ENCODE results near the gene CKAP2L. TPM values are rescaled to one million over a fixed set of nuclear protein-coding genes. Genes with fewer than 3 reads are reported as not detected.
"Not testable (repeated sequence)": the region's sequence is repeated elsewhere in the genome, so short reads cannot be mapped to it uniquely, and the experiment has no call there.

Gene CKAP2L
- total and polyA plus RNA-seq, 2 donors (not counting 1 experiment from before 2014, with no cell fraction given), result 3.0 to 4.4 TPM

DNA sequence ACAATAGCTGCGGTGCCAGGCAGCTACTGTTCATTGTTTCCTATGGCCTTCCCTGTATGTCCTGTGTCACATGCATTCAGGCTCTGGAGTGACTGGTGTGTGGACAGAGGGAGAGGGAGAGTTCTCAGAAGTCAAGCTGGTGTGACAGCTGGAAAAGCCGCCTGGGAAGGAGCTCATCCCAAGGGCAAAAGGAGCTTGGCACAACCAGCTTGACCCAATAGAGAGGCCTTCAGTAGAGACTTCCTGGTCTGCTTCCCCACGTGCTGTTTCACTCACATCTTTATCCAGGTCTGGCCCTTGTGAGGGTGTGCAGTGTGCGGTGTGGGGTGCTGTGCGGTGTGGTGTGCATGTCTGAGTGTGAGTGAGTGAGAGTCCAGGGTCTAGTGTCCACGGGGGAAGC is 54.7 kb downstream of the CKAP2L start:
- TF ChIP-seq EZH2 (IDR thresholded peaks at IDR 0.05; ENCODE audit: low read length, missing control alignments), result no peak
- TF ChIP-seq, protein P1, sequence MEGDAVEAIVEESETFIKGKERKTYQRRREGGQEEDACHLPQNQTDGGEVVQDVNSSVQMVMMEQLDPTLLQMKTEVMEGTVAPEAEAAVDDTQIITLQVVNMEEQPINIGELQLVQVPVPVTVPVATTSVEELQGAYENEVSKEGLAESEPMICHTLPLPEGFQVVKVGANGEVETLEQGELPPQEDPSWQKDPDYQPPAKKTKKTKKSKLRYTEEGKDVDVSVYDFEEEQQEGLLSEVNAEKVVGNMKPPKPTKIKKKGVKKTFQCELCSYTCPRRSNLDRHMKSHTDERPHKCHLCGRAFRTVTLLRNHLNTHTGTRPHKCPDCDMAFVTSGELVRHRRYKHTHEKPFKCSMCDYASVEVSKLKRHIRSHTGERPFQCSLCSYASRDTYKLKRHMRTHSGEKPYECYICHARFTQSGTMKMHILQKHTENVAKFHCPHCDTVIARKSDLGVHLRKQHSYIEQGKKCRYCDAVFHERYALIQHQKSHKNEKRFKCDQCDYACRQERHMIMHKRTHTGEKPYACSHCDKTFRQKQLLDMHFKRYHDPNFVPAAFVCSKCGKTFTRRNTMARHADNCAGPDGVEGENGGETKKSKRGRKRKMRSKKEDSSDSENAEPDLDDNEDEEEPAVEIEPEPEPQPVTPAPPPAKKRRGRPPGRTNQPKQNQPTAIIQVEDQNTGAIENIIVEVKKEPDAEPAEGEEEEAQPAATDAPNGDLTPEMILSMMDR (conservative IDR thresholded peaks at IDR 0.05 in 1 of 2, IDR thresholded peaks at IDR 0.05 in 1 of 2; ENCODE audit: low read depth in 1 of 2, low read length in 2 of 2), result no peak
- H4K20me1 ChIP-seq (ENCODE audit: control insufficient read depth, extremely low read depth, insufficient read depth, low read length), result no peaks in the 10 kb centered on the region
- H3K9ac ChIP-seq (ENCODE audit: insufficient read depth, low read length), result no peak overlapping the region
- H3K27me3 ChIP-seq (ENCODE audit: control insufficient read depth, insufficient read depth, low read length), result no peaks in the 10 kb centered on the region
- H3K9me3 ChIP-seq (ENCODE audit: control insufficient read depth, insufficient read depth, low read depth, low read length), result no peaks in the 10 kb centered on the region
- H3K27ac ChIP-seq (ENCODE audit: insufficient read depth, low read length), result no peak overlapping the region
- no peak overlapping the region for H3K4me3 ChIP-seq (replicated peaks in 1 of 4; ENCODE audit: control extremely low read depth in 1 of 4, insufficient read depth in 1 of 4, low read depth in 3 of 4, low read length in 4 of 4)
- H3K4me1 ChIP-seq (ENCODE audit: control insufficient read depth, extremely low read depth, insufficient read depth, low read length), result peaks cover 10% of the 10 kb centered on the region
- DNase-seq (ENCODE audit: low read depth in 2 of 2), result no peak
- H2AFZ ChIP-seq (ENCODE audit: low read length), result no peak overlapping the region
- H3K79me2 ChIP-seq (ENCODE audit: control insufficient read depth, insufficient read depth, low read length), result no peaks in the 10 kb centered on the region
- no peak overlapping the region for H3K4me2 ChIP-seq (ENCODE audit: extremely low read depth, insufficient read depth, low read length)
- no peaks in the 10 kb centered on the region for H3K36me3 ChIP-seq (ENCODE audit: control insufficient read depth, insufficient read depth, low read length)

DNA sequence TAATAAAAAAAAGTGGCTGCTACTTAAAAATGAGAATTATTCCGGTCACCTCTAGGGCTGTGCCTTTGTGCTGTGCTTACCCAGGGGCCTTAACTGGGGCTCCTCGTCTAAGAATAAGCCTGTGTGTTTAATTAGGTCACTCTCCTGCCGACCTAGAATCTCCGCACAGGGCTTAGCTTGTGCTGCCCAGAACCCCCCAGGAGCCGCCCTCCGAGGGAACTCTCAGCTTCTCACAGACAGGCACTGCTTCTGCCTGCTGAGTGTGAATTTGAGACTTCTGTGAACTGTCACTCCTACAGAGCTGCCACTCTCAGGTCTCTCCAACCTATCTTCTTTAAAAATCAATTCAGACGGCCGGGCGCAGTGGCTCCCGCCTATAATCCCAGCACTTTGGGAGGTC is 55.4 kb downstream of the CKAP2L start:
- no peak overlapping the region for H3K4me2 ChIP-seq (ENCODE audit: extremely low read depth, insufficient read depth, low read length)
- H3K79me2 ChIP-seq (ENCODE audit: control insufficient read depth, insufficient read depth, low read length), result no peaks in the 10 kb centered on the region
- H3K27ac ChIP-seq (ENCODE audit: insufficient read depth, low read length), result no peak overlapping the region
- no peaks in the 10 kb centered on the region for H3K9me3 ChIP-seq (ENCODE audit: control insufficient read depth, insufficient read depth, low read depth, low read length)
- no peak overlapping the region for H2AFZ ChIP-seq (ENCODE audit: low read length)
- no peaks in the 10 kb centered on the region for H3K27me3 ChIP-seq (ENCODE audit: control insufficient read depth, insufficient read depth, low read length)
- no peaks in the 10 kb centered on the region for H3K36me3 ChIP-seq (ENCODE audit: control insufficient read depth, insufficient read depth, low read length)
- H3K9ac ChIP-seq (ENCODE audit: insufficient read depth, low read length), result no peak overlapping the region
- no peak for DNase-seq (ENCODE audit: low read depth in 2 of 2)
- peaks cover 10% of the 10 kb centered on the region for H3K4me1 ChIP-seq (ENCODE audit: control insufficient read depth, extremely low read depth, insufficient read depth, low read length)
- no peak overlapping the region for H3K4me3 ChIP-seq (replicated peaks in 1 of 4; ENCODE audit: control extremely low read depth in 1 of 4, insufficient read depth in 1 of 4, low read depth in 3 of 4, low read length in 4 of 4)
- no peaks in the 10 kb centered on the region for H4K20me1 ChIP-seq (ENCODE audit: control insufficient read depth, extremely low read depth, insufficient read depth, low read length)
- no peak for TF ChIP-seq EZH2 (IDR thresholded peaks at IDR 0.05; ENCODE audit: low read length, missing control alignments)
- TF ChIP-seq, protein P1 (conservative IDR thresholded peaks at IDR 0.05 in 1 of 2, IDR thresholded peaks at IDR 0.05 in 1 of 2; ENCODE audit: low read depth in 1 of 2, low read length in 2 of 2), result no peak

DNA sequence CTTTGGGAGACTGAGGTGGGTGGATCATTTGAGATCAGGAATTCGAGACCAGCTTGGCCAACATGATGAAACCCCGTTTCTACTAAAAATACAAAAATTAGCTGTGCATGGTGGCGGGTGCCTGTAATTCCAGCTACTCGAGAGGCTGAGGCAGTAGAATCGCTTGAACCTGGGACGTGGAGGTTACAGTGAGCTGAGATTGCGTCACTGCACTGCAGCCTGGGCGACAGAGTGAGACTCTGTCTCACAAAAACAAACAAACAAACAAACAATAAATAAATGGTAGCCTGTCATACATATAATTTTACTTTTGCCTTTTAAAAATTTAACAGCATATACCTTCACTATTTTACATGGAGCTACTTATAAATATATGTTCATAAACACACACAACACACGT is 57.5 kb downstream of the CKAP2L start:
- not testable (repeated sequence) for H3K4me1 ChIP-seq (ENCODE audit: control insufficient read depth, extremely low read depth, insufficient read depth, low read length); H3K9ac ChIP-seq (ENCODE audit: insufficient read depth, low read length); H3K4me3 ChIP-seq (replicated peaks in 1 of 4; ENCODE audit: control extremely low read depth in 1 of 4, insufficient read depth in 1 of 4, low read depth in 3 of 4, low read length in 4 of 4); H3K79me2 ChIP-seq (ENCODE audit: control insufficient read depth, insufficient read depth, low read length); H3K27ac ChIP-seq (ENCODE audit: insufficient read depth, low read length); H3K9me3 ChIP-seq (ENCODE audit: control insufficient read depth, insufficient read depth, low read depth, low read length); DNase-seq (ENCODE audit: low read depth in 2 of 2); H3K27me3 ChIP-seq (ENCODE audit: control insufficient read depth, insufficient read depth, low read length); H3K36me3 ChIP-seq (ENCODE audit: control insufficient read depth, insufficient read depth, low read length); H2AFZ ChIP-seq (ENCODE audit: low read length); H3K4me2 ChIP-seq (ENCODE audit: extremely low read depth, insufficient read depth, low read length); H4K20me1 ChIP-seq (ENCODE audit: control insufficient read depth, extremely low read depth, insufficient read depth, low read length)
